Ishikawa (cell line): ENCODE measurements around the gene FLII.

Experiments used
- CEBPB ChIP-seq: IDR thresholded peaks from 2 replicates; pipeline ENCODE4 v1.6.1; 2012
- CREB1 ChIP-seq: IDR thresholded peaks from 2 replicates; pipeline ENCODE4 v1.6.1; 2012; ENCODE audit warnings: low read depth
- FOXM1 ChIP-seq: IDR thresholded peaks from 2 replicates; pipeline ENCODE4 v1.6.1; 2012; ENCODE audit warnings: low read depth, borderline replicate concordance
- NFIC ChIP-seq: IDR thresholded peaks from 2 replicates; pipeline ENCODE4 v1.6.1; 2012
- REST ChIP-seq: IDR thresholded peaks from 2 replicates; pipeline ENCODE4 v1.6.1; 2012; ENCODE audit warnings: low read depth, mild to moderate bottlenecking
- TAF1 ChIP-seq: IDR thresholded peaks from 2 replicates; pipeline ENCODE4 v1.6.1; 2012; ENCODE audit warnings: low read depth, mild to moderate bottlenecking
- TCF12 ChIP-seq: IDR thresholded peaks from 2 replicates; pipeline ENCODE4 v1.6.1; 2012; ENCODE audit warnings: low read depth
- TEAD4 ChIP-seq: IDR thresholded peaks from 2 replicates; pipeline ENCODE4 v1.6.1; 2012
- USF1 ChIP-seq: IDR thresholded peaks from 2 replicates; pipeline ENCODE4 v1.6.1; 2012
- YY1 ChIP-seq: IDR thresholded peaks from 2 replicates; pipeline ENCODE4 v1.6.1; 2012; ENCODE audit warnings: low read depth
- ZBTB7A ChIP-seq: IDR thresholded peaks from 2 replicates; pipeline ENCODE4 v1.6.1; 2012; ENCODE audit warnings: low read depth
- TF ChIP-seq, protein P1 (sequence below): IDR thresholded peaks from 2 replicates; pipeline ENCODE4 v1.6.1; 2012

Gene FLII

DNA sequence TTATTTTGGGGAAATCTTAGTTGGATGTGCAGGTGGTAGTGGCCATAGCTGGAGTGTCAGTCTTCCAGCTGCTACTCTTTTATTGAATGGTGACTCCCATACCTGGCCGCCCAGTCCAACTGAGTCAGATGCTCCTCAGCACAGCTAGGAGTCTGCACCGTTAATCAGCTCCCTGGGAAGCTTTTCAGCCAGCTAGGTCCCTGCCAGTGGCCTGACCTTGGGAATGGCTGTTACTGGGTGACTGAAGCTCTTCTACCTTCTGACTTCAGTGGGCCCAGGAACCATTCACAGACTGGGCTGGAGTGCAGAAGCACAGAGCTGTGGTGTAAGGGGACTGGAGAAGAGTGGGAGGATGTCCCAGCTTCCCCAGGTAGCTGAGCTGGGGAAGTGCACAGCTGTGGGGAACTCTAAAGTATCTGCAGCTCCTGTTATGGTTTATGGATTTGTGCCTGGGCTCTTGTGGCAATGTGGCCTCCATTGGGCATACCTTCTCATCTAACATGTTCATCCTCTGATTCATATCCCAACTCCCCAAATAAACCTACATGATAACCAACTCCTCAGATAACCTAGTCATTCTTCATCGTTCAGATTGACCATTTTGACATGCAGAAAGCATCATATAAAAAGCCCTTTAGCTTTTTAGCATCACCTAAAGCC, 60.9 kb downstream of the FLII start:
- TF ChIP-seq TCF12 = no peak
- TF ChIP-seq, protein P1, sequence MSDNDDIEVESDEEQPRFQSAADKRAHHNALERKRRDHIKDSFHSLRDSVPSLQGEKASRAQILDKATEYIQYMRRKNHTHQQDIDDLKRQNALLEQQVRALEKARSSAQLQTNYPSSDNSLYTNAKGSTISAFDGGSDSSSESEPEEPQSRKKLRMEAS = no peak
- TF ChIP-seq YY1 = no peak
- TF ChIP-seq CEBPB = no peak
- no peak for TF ChIP-seq FOXM1
- no peak for TF ChIP-seq ZBTB7A
- TF ChIP-seq NFIC = no peak
- no peak for TF ChIP-seq CREB1
- TF ChIP-seq REST = no peak
- no peak for TF ChIP-seq TAF1
- no peak for TF ChIP-seq USF1
- TF ChIP-seq TEAD4 = no peak

- no peak for TF ChIP-seq ZBTB7A
Measured at GRCh38 chr17:18195246-18195645, 63.3 kb downstream of the FLII start.
